Measurements from ENCODE around the gene OR2B6. TPM values are rescaled to one million over a fixed set of nuclear protein-coding genes. Genes with fewer than 3 reads are reported as not detected.
"Not testable (repeated sequence)": the region's sequence is repeated elsewhere in the genome, so short reads cannot be mapped to it uniquely, and the experiment has no call there.

OR2B6 gene
- total RNA-seq, 4 donors from 2014 or later: not detected

GRCh38 chr6:27931209-27931608 is 25.8 kb upstream of the OR2B6 start:
- no peak overlapping the region for H3K27ac ChIP-seq
- no peaks in the 10 kb centered on the region for H3K27me3 ChIP-seq
- no peak overlapping the region for H3K4me3 ChIP-seq
- no peak for DNase-seq (ENCODE audit: low spot score in 2 of 2)
- H3K4me1 ChIP-seq: no peaks in the 10 kb centered on the region
- no peaks in the 10 kb centered on the region for H3K36me3 ChIP-seq
- WGBS, 2 donors: 81 to 87% methylated on average over 2 of the region's 2 CpGs
- H3K9me3 ChIP-seq: peaks cover 0 to 9% (median 0%) of the 10 kb centered on the region in 4 donors
- TF ChIP-seq POLR2A (IDR thresholded peaks at IDR 0.05) (no peak), EP300 (IDR thresholded peaks at IDR 0.05) (no peak)
- TF ChIP-seq, protein P1, sequence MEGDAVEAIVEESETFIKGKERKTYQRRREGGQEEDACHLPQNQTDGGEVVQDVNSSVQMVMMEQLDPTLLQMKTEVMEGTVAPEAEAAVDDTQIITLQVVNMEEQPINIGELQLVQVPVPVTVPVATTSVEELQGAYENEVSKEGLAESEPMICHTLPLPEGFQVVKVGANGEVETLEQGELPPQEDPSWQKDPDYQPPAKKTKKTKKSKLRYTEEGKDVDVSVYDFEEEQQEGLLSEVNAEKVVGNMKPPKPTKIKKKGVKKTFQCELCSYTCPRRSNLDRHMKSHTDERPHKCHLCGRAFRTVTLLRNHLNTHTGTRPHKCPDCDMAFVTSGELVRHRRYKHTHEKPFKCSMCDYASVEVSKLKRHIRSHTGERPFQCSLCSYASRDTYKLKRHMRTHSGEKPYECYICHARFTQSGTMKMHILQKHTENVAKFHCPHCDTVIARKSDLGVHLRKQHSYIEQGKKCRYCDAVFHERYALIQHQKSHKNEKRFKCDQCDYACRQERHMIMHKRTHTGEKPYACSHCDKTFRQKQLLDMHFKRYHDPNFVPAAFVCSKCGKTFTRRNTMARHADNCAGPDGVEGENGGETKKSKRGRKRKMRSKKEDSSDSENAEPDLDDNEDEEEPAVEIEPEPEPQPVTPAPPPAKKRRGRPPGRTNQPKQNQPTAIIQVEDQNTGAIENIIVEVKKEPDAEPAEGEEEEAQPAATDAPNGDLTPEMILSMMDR (IDR thresholded peaks at IDR 0.05): no peak

- Histone ChIP-seq H3K4me3 (no peak overlapping the region), H3K27me3 (no peaks in the 10 kb centered on the region), H3K36me3 (no peaks in the 10 kb centered on the region), H3K27ac (no peak overlapping the region), H3K4me1 (no peaks in the 10 kb centered on the region), H3K9me3 (peaks cover 0 to 3% (median 0%) of the 10 kb centered on the region in 4 donors)
- 74 to 78% methylated on average over 1 of the region's 1 CpG for WGBS, 2 donors
- no peak for DNase-seq (ENCODE audit: low spot score in 2 of 2)
- TF ChIP-seq POLR2A (IDR thresholded peaks at IDR 0.05) (no peak), EP300 (IDR thresholded peaks at IDR 0.05) (no peak)
- TF ChIP-seq, protein P1 (IDR thresholded peaks at IDR 0.05): no peak
Observed at GRCh38 chr6:27940766-27941165, 16.3 kb upstream of the OR2B6 start.

DNA sequence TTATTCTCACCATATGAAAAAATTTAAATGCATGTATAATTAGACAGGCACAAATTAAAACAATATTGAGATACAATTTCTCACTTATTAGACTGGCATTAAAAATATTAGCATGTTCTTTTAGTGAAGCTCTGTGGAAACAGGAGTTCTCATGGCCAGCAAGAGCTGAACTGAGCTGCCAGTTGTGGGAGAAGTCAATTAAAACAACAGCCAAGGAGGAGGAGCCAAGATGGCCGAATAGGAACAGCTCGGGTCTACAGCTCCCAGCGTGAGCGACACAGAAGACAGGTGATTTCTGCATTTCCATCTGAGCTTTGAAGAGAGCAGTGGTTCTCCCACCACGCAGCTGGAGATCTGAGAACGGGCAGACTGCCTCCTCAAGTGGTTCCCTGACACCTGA is 14.0 kb upstream of the OR2B6 start:
- not testable (repeated sequence) for H3K4me3 ChIP-seq; DNase-seq (ENCODE audit: low spot score in 2 of 2); H3K27me3 ChIP-seq; H3K27ac ChIP-seq; H3K36me3 ChIP-seq; H3K4me1 ChIP-seq; H3K9me3 ChIP-seq
- 28 to 29% methylated on average over 6 of the region's 6 CpGs for WGBS, 2 donors

DNA sequence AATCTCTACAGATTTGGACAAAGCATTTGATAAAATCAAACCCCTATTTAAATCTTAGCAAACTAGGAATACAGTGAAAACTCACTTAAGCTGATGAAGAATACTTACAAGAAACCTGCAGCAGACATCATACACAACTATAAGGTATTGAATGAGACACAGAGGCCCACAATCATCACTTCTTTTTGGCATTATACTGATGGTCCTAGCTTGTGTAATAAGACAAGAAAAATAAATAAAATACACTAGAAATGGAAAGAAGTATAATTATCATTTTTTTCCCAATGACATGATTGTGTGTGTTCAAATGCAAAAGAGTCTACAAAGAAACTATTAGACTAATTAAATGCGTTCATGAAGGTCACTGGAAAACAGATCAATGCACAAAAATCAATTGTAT is 8.8 kb upstream of the OR2B6 start:
- H3K4me3 ChIP-seq: no peak overlapping the region
- H3K27ac ChIP-seq: no peak overlapping the region
- H3K27me3 ChIP-seq: no peaks in the 10 kb centered on the region

GRCh38 chr6:27951040-27951439 is 6.0 kb upstream of the OR2B6 start:
- DNase-seq (ENCODE audit: low spot score in 2 of 2): no peak
- no peaks in the 10 kb centered on the region for H3K27me3 ChIP-seq
- no peaks in the 10 kb centered on the region for H3K36me3 ChIP-seq
- no peak overlapping the region for H3K27ac ChIP-seq
- 25 to 27% methylated on average over 1 of the region's 1 CpG for WGBS, 2 donors
- no peak for TF ChIP-seq POLR2A (IDR thresholded peaks at IDR 0.05)
- TF ChIP-seq, protein P1 (IDR thresholded peaks at IDR 0.05): no peak
- H3K4me3 ChIP-seq: no peak overlapping the region
- no peaks in the 10 kb centered on the region for H3K4me1 ChIP-seq
- H3K9me3 ChIP-seq: no peaks in the 10 kb centered on the region

More for the DNA sequence above, 8.8 kb upstream of the OR2B6 start:
- TF ChIP-seq, protein P1 (IDR thresholded peaks at IDR 0.05): no peak
- TF ChIP-seq POLR2A (IDR thresholded peaks at IDR 0.05) (no peak), EP300 (IDR thresholded peaks at IDR 0.05) (no peak)
- Histone ChIP-seq H3K9me3 (peaks cover 0 to 3% (median 0%) of the 10 kb centered on the region in 4 donors), H3K36me3 (no peaks in the 10 kb centered on the region), H3K4me1 (no peaks in the 10 kb centered on the region)
- DNase-seq (ENCODE audit: low spot score in 2 of 2): no peak
- WGBS, 2 donors: 74 to 84% methylated on average over 1 of the region's 1 CpG

- no peaks in the 10 kb centered on the region for H3K27me3 ChIP-seq
- no peak overlapping the region for H3K27ac ChIP-seq
- no peaks in the 10 kb centered on the region for H3K36me3 ChIP-seq
- TF ChIP-seq EP300 (IDR thresholded peaks at IDR 0.05): no peak
- no peak for TF ChIP-seq POLR2A (IDR thresholded peaks at IDR 0.05)
- TF ChIP-seq, protein P1 (IDR thresholded peaks at IDR 0.05): no peak
- no peaks in the 10 kb centered on the region for H3K4me1 ChIP-seq
- no peak overlapping the region for H3K4me3 ChIP-seq
- no peak for DNase-seq (ENCODE audit: low spot score in 2 of 2)
- WGBS, 2 donors: 81 to 90% methylated on average over 4 of the region's 4 CpGs
- H3K9me3 ChIP-seq: no peaks in the 10 kb centered on the region
Observed at GRCh38 chr6:27957516-27957915, 475 bp downstream of the OR2B6 start.
